HCT116 (cell line): ENCODE results near the gene TRIM45. TPM values are rescaled to one million over a fixed set of nuclear protein-coding genes. Genes with fewer than 3 reads are reported as not detected.

Source experiments
- SP1 ChIP-seq: IDR thresholded peaks from 2 replicates; pipeline ENCODE4 v1.6.1; 2012; ENCODE audit warnings: low read depth
- SRF ChIP-seq: IDR thresholded peaks from 2 replicates; pipeline ENCODE4 v1.6.1; 2012; ENCODE audit warnings: low read depth
- microRNA counts: library from miRNA; unstranded; fragments of <30 nt; microRNA quantifications from one replicate; lab custom pipeline; 2015
- microRNA-seq: library from miRNA; unstranded; fragments of <30 nt; microRNA quantifications from one replicate; pipeline ENCODE4, GENCODE V29; 2016; ENCODE audit warnings: borderline number of aligned reads
- total RNA-seq: library from RNA; stranded (reverse); gene quantifications from one replicate; pipeline ENCODE4 v1.2.1, GENCODE V29; 2021; ENCODE audit not compliant: unreplicated experiment
- TF ChIP-seq, protein P1 (sequence below): IDR thresholded peaks from 2 replicates; pipeline ENCODE4 v1.6.1; 2012

TRIM45 gene
- total RNA-seq, 1 experiment from 2014 or later, result 3.5 TPM

DNA sequence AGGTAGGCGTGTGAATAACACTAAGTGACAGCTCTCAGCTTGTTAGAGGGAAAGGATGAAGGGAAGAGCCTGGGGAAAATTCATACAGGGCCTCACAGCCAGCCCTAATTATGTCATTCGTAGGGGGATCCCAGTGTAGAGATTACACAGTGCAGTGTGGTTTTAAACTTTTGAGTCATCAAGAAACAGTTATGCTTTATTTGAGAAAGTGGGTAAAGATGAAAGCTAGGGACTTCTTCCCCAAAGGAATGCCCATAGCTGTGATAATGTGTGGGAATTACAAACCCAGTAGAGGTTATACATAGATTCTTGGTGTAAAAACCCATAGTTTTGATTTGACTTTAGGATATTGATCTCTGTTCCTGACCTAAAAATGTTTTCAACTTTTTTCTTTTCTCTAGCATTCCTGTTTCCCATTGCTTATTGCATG is 59.5 kb downstream of the TRIM45 start (continued):
- TF ChIP-seq SRF (no peak), SP1 (no peak)
- TF ChIP-seq, protein P1, sequence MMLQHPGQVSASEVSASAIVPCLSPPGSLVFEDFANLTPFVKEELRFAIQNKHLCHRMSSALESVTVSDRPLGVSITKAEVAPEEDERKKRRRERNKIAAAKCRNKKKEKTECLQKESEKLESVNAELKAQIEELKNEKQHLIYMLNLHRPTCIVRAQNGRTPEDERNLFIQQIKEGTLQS, result no peak

MicroRNAs encoded within 50 kb of the gene (microRNA counts, 767-probe panel; counts per million panel counts)
- not detected for microRNA hsa-miR-942 (lab: Ali Mortazavi, UCI)

Small RNAs within 50 kb of the gene (microRNA-seq; reads per million reads assigned to microRNA genes)
- gene MIR942, result 208 reads per million, percentile 68 among the genes with 10 or more reads in this experiment

Other genes starting within 250 kb of the TRIM45 start
- 60.6 TPM for gene PTGFRN, start 211.8 kb downstream of the TRIM45 start, total RNA-seq
- 1.2 TPM for gene CD101, start 120.0 kb downstream of the TRIM45 start, total RNA-seq
- gene TTF2, start 61.4 kb downstream of the TRIM45 start, total RNA-seq, result 60.3 TPM
- 0.17 TPM for gene VTCN1, start 89.2 kb upstream of the TRIM45 start, total RNA-seq
- gene MAN1A2, start 245.7 kb upstream of the TRIM45 start, total RNA-seq, result 38.1 TPM